ENCODE results near the gene SORBS2. TPM values are rescaled to one million over a fixed set of nuclear protein-coding genes. Genes with fewer than 3 reads are reported as not detected.

Gene SORBS2
- total RNA-seq, 1 donor from 2014 or later = 1.1 TPM

DNA sequence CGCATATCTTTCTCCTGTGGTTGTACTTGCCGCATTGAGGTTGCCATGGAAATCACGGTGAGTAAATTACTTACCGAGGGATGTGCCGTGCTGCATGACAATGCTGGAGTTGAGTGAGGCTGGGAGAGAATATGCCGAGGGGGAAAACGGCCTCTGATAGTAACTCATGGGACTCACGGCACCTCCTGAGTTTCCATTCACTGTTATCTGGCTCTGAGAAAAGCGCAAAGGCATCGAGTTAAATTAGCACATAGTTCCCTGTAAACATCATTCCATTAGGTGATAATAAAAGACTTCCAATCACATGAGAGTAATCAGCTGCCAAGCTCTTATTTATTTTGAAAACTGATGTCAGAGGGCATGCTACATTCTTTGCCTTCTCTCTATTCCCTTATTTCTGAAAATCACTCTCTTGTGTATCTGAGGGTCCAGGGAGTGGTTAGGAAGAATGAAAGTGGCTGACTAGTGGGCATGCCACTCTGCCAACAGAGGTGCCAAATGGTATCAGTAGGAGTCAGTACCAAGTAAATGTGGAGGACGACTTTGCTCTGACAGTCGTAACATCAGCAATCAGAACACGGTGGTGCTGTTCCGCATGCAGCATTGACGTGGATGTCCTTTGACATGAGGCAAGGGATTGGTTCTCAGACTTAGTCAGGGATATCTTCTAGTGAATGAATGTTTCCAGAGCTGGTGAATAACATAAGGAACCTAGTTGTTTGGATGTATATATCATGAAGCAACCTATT is 149.8 kb downstream of the SORBS2 start:
- TF ChIP-seq, protein P1, sequence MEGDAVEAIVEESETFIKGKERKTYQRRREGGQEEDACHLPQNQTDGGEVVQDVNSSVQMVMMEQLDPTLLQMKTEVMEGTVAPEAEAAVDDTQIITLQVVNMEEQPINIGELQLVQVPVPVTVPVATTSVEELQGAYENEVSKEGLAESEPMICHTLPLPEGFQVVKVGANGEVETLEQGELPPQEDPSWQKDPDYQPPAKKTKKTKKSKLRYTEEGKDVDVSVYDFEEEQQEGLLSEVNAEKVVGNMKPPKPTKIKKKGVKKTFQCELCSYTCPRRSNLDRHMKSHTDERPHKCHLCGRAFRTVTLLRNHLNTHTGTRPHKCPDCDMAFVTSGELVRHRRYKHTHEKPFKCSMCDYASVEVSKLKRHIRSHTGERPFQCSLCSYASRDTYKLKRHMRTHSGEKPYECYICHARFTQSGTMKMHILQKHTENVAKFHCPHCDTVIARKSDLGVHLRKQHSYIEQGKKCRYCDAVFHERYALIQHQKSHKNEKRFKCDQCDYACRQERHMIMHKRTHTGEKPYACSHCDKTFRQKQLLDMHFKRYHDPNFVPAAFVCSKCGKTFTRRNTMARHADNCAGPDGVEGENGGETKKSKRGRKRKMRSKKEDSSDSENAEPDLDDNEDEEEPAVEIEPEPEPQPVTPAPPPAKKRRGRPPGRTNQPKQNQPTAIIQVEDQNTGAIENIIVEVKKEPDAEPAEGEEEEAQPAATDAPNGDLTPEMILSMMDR (IDR thresholded peaks at IDR 0.05; ENCODE audit: insufficient read depth, low read length, severe bottlenecking) = no peak
- no peaks in the 10 kb centered on the region for H3K27me3 ChIP-seq (ENCODE audit: control insufficient read depth, insufficient read depth, low read length)
- no peak for DNase-seq (ENCODE audit: low read depth)
- no peaks in the 10 kb centered on the region for H3K36me3 ChIP-seq (ENCODE audit: control insufficient read depth, insufficient read depth, low read length)
- H3K4me3 ChIP-seq (ENCODE audit: low read depth, low read length) = no peak overlapping the region
- FAIRE-seq = peak; percentile 43

- DNase-seq (ENCODE audit: low read depth) (no peak), FAIRE-seq (no peak)
- Histone ChIP-seq H3K36me3 (ENCODE audit: control insufficient read depth, insufficient read depth, low read length) (no peaks in the 10 kb centered on the region), H3K27me3 (ENCODE audit: control insufficient read depth, insufficient read depth, low read length) (no peaks in the 10 kb centered on the region), H3K4me3 (ENCODE audit: low read depth, low read length) (no peak overlapping the region)
- TF ChIP-seq, protein P1 (IDR thresholded peaks at IDR 0.05; ENCODE audit: insufficient read depth, low read length, severe bottlenecking) = no peak
Measured at GRCh38 chr4:185660340-185660739, 151.7 kb downstream of the SORBS2 start.

DNA sequence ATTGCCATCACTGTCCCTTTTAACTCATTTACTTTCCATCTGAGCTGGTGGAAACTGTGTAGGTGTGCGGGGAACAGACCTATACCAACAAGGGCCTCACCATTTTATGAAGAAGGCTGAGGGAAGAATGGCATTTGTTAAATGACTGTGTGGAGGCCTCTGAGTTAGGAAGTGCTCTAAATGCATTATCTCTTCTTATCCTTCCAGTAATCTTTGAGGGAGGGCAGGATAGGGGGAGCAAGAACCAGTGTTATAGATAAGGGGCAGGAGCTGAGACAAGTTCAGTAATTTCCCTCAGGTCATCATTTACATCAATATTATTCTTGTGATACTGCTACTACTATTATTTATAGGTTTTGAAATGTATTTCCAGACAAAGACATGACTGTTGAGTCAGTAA is 154.3 kb downstream of the SORBS2 start:
- no peak for DNase-seq (ENCODE audit: low read depth)
- Histone ChIP-seq H3K36me3 (ENCODE audit: control insufficient read depth, insufficient read depth, low read length) (no peaks in the 10 kb centered on the region), H3K27me3 (ENCODE audit: control insufficient read depth, insufficient read depth, low read length) (no peaks in the 10 kb centered on the region), H3K4me3 (ENCODE audit: low read depth, low read length) (no peak overlapping the region)
- FAIRE-seq = no peak
- TF ChIP-seq, protein P1 (IDR thresholded peaks at IDR 0.05; ENCODE audit: insufficient read depth, low read length, severe bottlenecking) = no peak

- H3K4me3 ChIP-seq (ENCODE audit: low read depth, low read length) = no peak overlapping the region
- TF ChIP-seq, protein P1 (IDR thresholded peaks at IDR 0.05; ENCODE audit: insufficient read depth, low read length, severe bottlenecking) = no peak
- H3K36me3 ChIP-seq (ENCODE audit: control insufficient read depth, insufficient read depth, low read length) = no peaks in the 10 kb centered on the region
- DNase-seq (ENCODE audit: low read depth) (no peak), FAIRE-seq (no peak)
- no peaks in the 10 kb centered on the region for H3K27me3 ChIP-seq (ENCODE audit: control insufficient read depth, insufficient read depth, low read length)
Measured at GRCh38 chr4:185657183-185657582, 154.8 kb downstream of the SORBS2 start.

GRCh38 chr4:185656467-185656931 is 155.5 kb downstream of the SORBS2 start:
- DNase-seq (ENCODE audit: low read depth) (no peak), FAIRE-seq (no peak)
- no peak overlapping the region for H3K4me3 ChIP-seq (ENCODE audit: low read depth, low read length)
- TF ChIP-seq, protein P1 (IDR thresholded peaks at IDR 0.05; ENCODE audit: insufficient read depth, low read length, severe bottlenecking) = peak; percentile 38
- no peaks in the 10 kb centered on the region for H3K27me3 ChIP-seq (ENCODE audit: control insufficient read depth, insufficient read depth, low read length)
- H3K36me3 ChIP-seq (ENCODE audit: control insufficient read depth, insufficient read depth, low read length) = no peaks in the 10 kb centered on the region
